ELR (cell line): ENCODE data around the gene CEP128.
"Not testable (repeated sequence)": the region's sequence is repeated elsewhere in the genome, so short reads cannot be mapped to it uniquely, and the experiment has no call there.

ENCODE experiments used
- DNase-seq: peaks from one replicate; pipeline ENCODE4 v3.0.0-alpha.2; 2015; ENCODE audit warnings: low read depth

Gene CEP128

GRCh38 chr14:80953211-80953610, 11.7 kb upstream of the CEP128 start:
- not testable (repeated sequence) for DNase-seq

GRCh38 chr14:80951491-80951890, 10.0 kb upstream of the CEP128 start:
- no peak for DNase-seq

- no peak for DNase-seq
These were observed 6.8 kb upstream of the CEP128 start for GRCh38 chr14:80948291-80948690.

GRCh38 chr14:80946797-80947196, 5.3 kb upstream of the CEP128 start:
- DNase-seq, result no peak

GRCh38 chr14:80946187-80946586, 4.6 kb upstream of the CEP128 start:
- peak; percentile 68 for DNase-seq

GRCh38 chr14:80944861-80945617, 3.5 kb upstream of the CEP128 start:
- DNase-seq, result peak; percentile 43

GRCh38 chr14:80942191-80942600, 658 bp upstream of the CEP128 start:
- no peak for DNase-seq

- no peak for DNase-seq
These were observed 1.4 kb downstream of the CEP128 start for GRCh38 chr14:80940146-80940545.

GRCh38 chr14:80933686-80934085, 7.9 kb downstream of the CEP128 start:
- no peak for DNase-seq

GRCh38 chr14:80933282-80933681, 8.3 kb downstream of the CEP128 start:
- no peak for DNase-seq

- peak; percentile 88 for DNase-seq
These were observed 10.6 kb downstream of the CEP128 start for GRCh38 chr14:80930836-80931389.

- no peak for DNase-seq
These were observed 11.4 kb downstream of the CEP128 start for GRCh38 chr14:80930095-80930494.

GRCh38 chr14:80927083-80927989, 14.2 kb downstream of the CEP128 start:
- DNase-seq, result no peak

GRCh38 chr14:80926397-80927082, 15.0 kb downstream of the CEP128 start:
- peak; percentile 12 for DNase-seq

GRCh38 chr14:80924365-80925103, 17.0 kb downstream of the CEP128 start:
- DNase-seq, result no peak

- no peak for DNase-seq
These were observed 18.2 kb downstream of the CEP128 start for GRCh38 chr14:80923368-80923767.

- no peak for DNase-seq
These were observed 21.9 kb downstream of the CEP128 start for GRCh38 chr14:80919622-80920021.

- not testable (repeated sequence) for DNase-seq
These were observed 29.5 kb downstream of the CEP128 start for GRCh38 chr14:80912013-80912412.

- DNase-seq, result no peak
These were observed 34.6 kb downstream of the CEP128 start for GRCh38 chr14:80906946-80907345.

GRCh38 chr14:80906336-80906735, 35.2 kb downstream of the CEP128 start:
- DNase-seq, result no peak

- no peak for DNase-seq
These were observed 38.9 kb downstream of the CEP128 start for GRCh38 chr14:80902608-80903007.
